Colonic mucosa (tissue), 4 donors: Measurements from ENCODE around the gene PNPLA6. TPM values are rescaled to one million over a fixed set of nuclear protein-coding genes. Genes with fewer than 3 reads are reported as not detected.
A peak's percentile ranks its signal among the peaks of the same experiment; 100 is the strongest.

Experiments
- DNase-seq: peaks from one replicate; pipeline ENCODE4 v3.0.0-alpha.2; 2020
- H3K27ac ChIP-seq: fragments of 200-600 bp; one replicate; pipeline ENCODE4 v1.8.0; 2021
- H3K27me3 ChIP-seq: fragments of 200-600 bp; one replicate; pipeline ENCODE4 v1.8.0; 2021
- H3K36me3 ChIP-seq: fragments of 200-600 bp; one replicate; pipeline ENCODE4 v1.8.0; 2021
- H3K4me1 ChIP-seq: fragments of 200-600 bp; one replicate; pipeline ENCODE4 v1.8.0; 2021; ENCODE audit warnings: mild to moderate bottlenecking
- H3K4me3 ChIP-seq: fragments of 200-600 bp; one replicate; pipeline ENCODE4 v1.8.0; 2021
- H3K9ac ChIP-seq, 2 donors: one replicate each; pipeline ENCODE4 v1.7.0; 2013; ENCODE audit warnings: control low read depth in 2 of 2, low read depth in 2 of 2, low read length in 2 of 2
- H3K9me3 ChIP-seq: fragments of 200-600 bp; one replicate; pipeline ENCODE4 v1.8.0; 2021
- intact Hi-C: fragments of 100-400 bp; cut with DNase I; formaldehyde crosslinking; loops from one replicate; pipeline ENCODE4 v1.14.1; 2022
- total RNA-seq, 2 donors: library from RNA; stranded (reverse); fragmentation: NEBNext Ultra II Directional in 1 of 2; extraction: Animal tissue kit (Norgen Biotek cat#: 25700) in 1 of 2; gene quantifications; one replicate each; pipeline ENCODE4 v1.2.1, GENCODE V29; 2021
- TF ChIP-seq, protein P1 (sequence below): fragments of 200-600 bp; IDR thresholded peaks from one replicate; pipeline ENCODE4 v1.8.0; 2022; ENCODE audit warnings: antibody characterized with exemption, mild to moderate bottlenecking
- donor health status: healthy.
- donor health status: DM: no; HTN: no; CAD: no.
- donor health status: DM: no; HTN: no; CAD: no.

The PNPLA6 gene
- total RNA-seq, 2 donors from 2014 or later: 93.0 to 131 TPM

DNA sequence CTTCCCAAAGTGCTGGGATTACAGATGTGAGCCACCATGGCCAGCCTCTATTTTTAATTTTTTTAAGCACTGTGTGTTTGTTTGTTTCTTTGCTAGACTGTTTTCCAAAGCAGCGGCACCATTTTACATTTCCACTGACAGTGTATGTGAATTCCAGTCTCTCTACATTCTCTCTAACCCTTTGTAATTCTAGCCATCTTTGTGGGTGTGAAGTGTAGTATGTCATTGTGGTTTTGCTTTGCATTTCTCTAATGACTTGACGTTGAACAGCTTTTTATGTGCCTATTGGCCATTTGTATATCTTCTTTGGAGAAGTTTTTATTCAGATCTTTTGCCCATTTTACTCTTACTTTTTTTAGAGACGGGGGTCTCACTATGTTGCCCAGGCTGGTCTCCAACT lies 11.6 kb downstream of the PNPLA6 start:
- H3K27me3 ChIP-seq: no peaks in the 10 kb centered on the region
- no peak for DNase-seq
- H3K27ac ChIP-seq: no peak overlapping the region
- H3K9ac ChIP-seq: no peak overlapping the region
- peaks cover 12% of the 10 kb centered on the region for H3K36me3 ChIP-seq
- TF ChIP-seq, protein P1, sequence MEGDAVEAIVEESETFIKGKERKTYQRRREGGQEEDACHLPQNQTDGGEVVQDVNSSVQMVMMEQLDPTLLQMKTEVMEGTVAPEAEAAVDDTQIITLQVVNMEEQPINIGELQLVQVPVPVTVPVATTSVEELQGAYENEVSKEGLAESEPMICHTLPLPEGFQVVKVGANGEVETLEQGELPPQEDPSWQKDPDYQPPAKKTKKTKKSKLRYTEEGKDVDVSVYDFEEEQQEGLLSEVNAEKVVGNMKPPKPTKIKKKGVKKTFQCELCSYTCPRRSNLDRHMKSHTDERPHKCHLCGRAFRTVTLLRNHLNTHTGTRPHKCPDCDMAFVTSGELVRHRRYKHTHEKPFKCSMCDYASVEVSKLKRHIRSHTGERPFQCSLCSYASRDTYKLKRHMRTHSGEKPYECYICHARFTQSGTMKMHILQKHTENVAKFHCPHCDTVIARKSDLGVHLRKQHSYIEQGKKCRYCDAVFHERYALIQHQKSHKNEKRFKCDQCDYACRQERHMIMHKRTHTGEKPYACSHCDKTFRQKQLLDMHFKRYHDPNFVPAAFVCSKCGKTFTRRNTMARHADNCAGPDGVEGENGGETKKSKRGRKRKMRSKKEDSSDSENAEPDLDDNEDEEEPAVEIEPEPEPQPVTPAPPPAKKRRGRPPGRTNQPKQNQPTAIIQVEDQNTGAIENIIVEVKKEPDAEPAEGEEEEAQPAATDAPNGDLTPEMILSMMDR: no peak
- no peak overlapping the region for H3K4me3 ChIP-seq
- H3K9me3 ChIP-seq: no peaks in the 10 kb centered on the region
- no peaks in the 10 kb centered on the region for H3K4me1 ChIP-seq
- intact Hi-C loops: no loop called here

DNA sequence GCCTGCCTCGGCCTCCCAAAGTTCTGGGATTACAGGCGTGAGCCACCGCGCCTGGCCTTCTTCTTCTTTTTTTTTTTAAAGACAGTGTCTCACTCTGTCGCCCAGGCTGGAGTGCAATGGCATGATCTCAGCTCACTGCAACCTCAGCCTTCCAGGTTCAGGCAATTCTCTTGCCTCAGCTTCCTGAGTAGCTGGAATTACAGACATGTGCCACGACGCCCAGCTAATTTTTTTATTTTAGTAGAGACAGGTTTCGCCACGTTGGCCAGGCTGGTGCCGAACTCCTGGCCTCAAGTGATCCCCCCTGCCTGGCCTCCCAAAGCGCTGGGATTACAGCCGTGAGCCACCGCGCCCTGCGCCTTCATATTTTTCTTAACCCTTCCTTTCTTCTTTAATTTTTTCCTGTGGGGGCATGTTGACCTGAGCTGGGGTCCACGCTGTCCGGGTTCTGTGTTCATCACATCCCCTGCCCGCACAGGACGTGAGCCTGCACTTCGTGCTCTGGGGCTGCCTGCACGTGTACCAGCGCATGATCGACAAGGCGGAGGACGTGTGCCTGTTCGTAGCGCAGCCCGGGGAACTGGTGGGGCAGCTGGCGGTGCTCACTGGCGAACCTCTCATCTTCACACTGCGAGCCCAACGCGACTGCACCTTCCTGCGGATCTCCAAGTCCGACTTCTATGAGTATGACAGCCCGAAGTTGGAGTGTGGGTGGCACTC lies 14.1 kb downstream of the PNPLA6 start:
- intact Hi-C loops: no loop called here
- no peaks in the 10 kb centered on the region for H3K27me3 ChIP-seq
- no peak overlapping the region for H3K27ac ChIP-seq

DNA sequence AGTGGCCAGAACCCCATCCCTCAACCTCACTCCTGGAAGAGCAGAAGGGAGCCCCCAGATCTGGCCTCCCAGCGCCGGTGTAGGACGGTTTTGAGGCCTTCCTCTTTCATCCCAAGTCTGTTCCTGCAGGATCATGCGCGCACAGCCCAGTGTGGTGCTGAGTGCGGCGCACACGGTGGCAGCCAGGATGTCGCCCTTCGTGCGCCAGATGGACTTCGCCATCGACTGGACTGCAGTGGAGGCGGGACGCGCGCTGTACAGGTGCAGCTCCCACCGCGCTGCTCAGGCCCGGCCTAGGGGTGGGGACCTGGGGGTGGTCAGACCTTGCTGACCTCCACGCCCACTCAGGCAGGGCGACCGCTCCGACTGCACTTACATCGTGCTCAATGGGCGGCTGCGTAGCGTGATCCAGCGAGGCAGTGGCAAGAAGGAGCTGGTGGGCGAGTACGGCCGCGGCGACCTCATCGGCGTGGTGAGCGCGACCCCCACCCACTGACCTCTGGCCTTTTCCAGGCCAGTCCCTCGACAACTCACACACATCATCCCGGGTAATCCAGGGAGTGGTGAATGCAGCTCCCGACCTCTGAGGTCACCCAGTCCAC lies 14.8 kb downstream of the PNPLA6 start:
- Histone ChIP-seq H3K27ac (no peak overlapping the region), H3K27me3 (no peaks in the 10 kb centered on the region), H3K36me3 (no peaks in the 10 kb centered on the region), H3K4me1 (no peaks in the 10 kb centered on the region), H3K9ac (no peak overlapping the region), H3K4me3 (no peak overlapping the region), H3K9me3 (no peaks in the 10 kb centered on the region)
- no peak for DNase-seq
- intact Hi-C loops: no loop called here
- TF ChIP-seq, protein P1: no peak

More for the DNA sequence above, 14.1 kb downstream of the PNPLA6 start:
- Histone ChIP-seq H3K4me3 (no peak overlapping the region), H3K9me3 (no peaks in the 10 kb centered on the region), H3K9ac (no peak overlapping the region), H3K4me1 (no peaks in the 10 kb centered on the region), H3K36me3 (peaks cover under 1% of the 10 kb centered on the region)
- TF ChIP-seq, protein P1: no peak
- no peak for DNase-seq

DNA sequence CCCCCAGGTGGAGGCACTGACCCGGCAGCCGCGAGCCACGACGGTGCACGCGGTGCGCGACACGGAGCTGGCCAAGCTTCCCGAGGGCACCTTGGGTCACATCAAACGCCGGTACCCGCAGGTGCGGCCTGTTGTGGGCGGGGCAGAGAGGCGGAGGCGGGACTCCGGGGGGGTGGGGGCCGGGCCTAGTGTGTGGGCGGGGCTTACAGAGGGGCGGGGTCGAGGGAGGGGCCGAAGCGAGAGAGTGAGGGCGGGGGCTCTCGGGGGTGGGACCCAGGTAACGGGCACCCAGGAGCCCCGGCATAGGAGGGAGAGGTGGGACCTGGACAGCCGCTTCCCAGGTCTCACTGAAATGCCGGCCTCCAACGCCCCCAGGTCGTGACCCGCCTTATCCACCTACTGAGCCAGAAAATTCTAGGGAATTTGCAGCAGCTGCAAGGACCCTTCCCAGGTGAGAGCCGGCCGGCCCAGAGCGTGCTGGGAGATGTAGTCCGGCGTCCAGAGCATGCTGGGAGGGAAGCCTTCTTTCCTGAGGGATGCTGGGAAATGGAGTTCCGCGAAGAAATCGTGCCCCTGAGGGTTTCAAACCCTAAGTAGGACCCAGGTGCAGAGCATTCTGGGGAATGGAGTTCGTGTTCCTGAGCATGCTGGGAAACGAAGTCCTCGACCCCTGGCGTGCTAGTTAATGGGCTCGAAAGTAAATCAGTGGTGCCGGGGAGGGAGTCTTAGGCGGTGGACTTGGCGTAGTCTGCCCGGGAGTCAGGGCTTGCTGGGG lies 15.7 kb downstream of the PNPLA6 start:
- H3K27me3 ChIP-seq: no peaks in the 10 kb centered on the region
- intact Hi-C loops: no loop called here
- TF ChIP-seq, protein P1: no peak
- peak overlapping the region; percentile 26 for H3K4me3 ChIP-seq
- H3K9me3 ChIP-seq: no peaks in the 10 kb centered on the region
- H3K4me1 ChIP-seq: no peaks in the 10 kb centered on the region
- DNase-seq: peak; percentile 83
- H3K36me3 ChIP-seq: no peaks in the 10 kb centered on the region
- no peak overlapping the region for H3K9ac ChIP-seq
- H3K27ac ChIP-seq: no peak overlapping the region

DNA sequence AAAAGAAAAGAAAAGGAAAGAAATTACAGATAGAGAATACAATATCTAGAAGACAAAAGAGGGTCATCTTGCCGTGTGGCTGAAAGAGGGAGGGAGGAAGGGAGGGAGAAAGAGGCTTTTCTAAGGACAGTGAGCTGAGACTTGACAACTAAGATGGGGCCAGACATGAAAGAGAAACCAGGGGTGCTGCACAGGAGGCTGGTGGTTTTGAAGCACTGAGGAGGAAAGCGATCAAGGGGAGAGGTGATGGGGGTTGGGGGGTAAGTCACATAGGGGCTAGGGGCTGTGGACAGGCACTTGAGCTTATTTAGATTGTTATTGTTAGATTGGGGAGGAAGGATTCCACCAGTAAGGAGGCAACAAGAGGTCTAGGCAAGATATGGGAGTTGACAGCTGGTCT lies 17.3 kb downstream of the PNPLA6 start:
- Histone ChIP-seq H3K27me3 (no peaks in the 10 kb centered on the region), H3K4me1 (no peaks in the 10 kb centered on the region), H3K36me3 (peaks cover 4% of the 10 kb centered on the region), H3K27ac (no peak overlapping the region), H3K4me3 (no peak overlapping the region), H3K9ac (no peak overlapping the region), H3K9me3 (no peaks in the 10 kb centered on the region)
- DNase-seq: no peak
- intact Hi-C loops: no loop called here
- TF ChIP-seq, protein P1: no peak
